Fibroblast of villous mesenchyme (primary cell): ENCODE data around the gene NCAM1. TPM values are rescaled to one million over a fixed set of nuclear protein-coding genes. Genes with fewer than 3 reads are reported as not detected.
"Not testable (repeated sequence)": the region's sequence is repeated elsewhere in the genome, so short reads cannot be mapped to it uniquely, and the experiment has no call there.

ENCODE experiments used
- DNase-seq: peaks from one replicate; pipeline ENCODE4 v3.0.0-alpha.2; 2010; ENCODE audit warnings: low read depth
- H3K4me3 ChIP-seq: 2 replicates; pipeline ENCODE4 v1.5.1; 2011; ENCODE audit warnings: low read depth, mild to moderate bottlenecking, low read length
- total RNA-seq: library from RNA; depleted of rRNA; stranded (reverse); fragments of >200 nt; gene quantifications from 2 replicates; pipeline ENCODE4 v1.2.3, GENCODE V29; 2012
- TF ChIP-seq, protein P1 (sequence below): IDR thresholded peaks from 2 replicates; pipeline ENCODE4 v1.5.1; 2012; ENCODE audit warnings: low read depth, mild to moderate bottlenecking, low read length; ENCODE audit not compliant: insufficient read depth

NCAM1 gene
- total RNA-seq, 1 donor: 0.86 TPM

DNA sequence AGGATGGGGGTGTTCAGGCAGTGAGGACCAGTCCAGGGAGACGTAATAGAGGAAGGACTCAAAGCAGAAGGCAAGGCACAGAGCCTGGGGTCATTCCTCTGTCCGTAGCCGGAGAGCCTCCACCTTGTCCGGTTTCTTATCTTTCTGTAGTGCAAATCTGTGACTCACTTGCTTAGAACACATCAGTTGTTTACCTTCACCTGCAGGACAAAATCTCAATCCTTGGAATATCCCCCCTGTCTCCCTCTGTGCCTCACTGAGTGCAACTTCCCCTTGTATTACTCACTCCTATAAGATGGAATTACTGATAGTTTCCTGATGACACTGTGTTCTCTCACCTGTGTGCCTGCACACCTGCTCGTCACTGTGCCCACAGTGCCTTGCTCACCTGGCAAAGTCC is 332.7 kb downstream of the NCAM1 start:
- no peak overlapping the region for H3K4me3 ChIP-seq
- TF ChIP-seq, protein P1, sequence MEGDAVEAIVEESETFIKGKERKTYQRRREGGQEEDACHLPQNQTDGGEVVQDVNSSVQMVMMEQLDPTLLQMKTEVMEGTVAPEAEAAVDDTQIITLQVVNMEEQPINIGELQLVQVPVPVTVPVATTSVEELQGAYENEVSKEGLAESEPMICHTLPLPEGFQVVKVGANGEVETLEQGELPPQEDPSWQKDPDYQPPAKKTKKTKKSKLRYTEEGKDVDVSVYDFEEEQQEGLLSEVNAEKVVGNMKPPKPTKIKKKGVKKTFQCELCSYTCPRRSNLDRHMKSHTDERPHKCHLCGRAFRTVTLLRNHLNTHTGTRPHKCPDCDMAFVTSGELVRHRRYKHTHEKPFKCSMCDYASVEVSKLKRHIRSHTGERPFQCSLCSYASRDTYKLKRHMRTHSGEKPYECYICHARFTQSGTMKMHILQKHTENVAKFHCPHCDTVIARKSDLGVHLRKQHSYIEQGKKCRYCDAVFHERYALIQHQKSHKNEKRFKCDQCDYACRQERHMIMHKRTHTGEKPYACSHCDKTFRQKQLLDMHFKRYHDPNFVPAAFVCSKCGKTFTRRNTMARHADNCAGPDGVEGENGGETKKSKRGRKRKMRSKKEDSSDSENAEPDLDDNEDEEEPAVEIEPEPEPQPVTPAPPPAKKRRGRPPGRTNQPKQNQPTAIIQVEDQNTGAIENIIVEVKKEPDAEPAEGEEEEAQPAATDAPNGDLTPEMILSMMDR: no peak
- DNase-seq: no peak

DNA sequence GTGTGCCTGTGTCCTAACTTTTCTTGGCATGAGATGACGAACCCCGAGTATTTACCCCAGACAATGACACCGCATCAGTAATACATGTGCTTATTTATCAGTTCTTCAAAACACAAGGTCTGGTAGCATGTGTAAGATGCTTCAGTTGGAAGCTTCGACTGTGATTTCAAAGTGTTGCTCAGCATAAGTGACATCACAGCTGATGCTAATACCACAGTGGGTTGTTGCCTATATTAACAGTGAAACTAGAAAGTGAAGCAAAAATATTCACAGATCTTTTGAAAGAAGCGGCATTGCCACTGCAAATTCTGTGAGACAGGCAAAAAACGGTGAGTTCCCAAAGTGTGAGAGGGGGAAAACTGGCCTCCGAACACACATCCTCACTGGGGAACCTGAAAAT is 334.8 kb downstream of the NCAM1 start:
- no peak for DNase-seq
- TF ChIP-seq, protein P1: no peak
- H3K4me3 ChIP-seq: no peak overlapping the region

DNA sequence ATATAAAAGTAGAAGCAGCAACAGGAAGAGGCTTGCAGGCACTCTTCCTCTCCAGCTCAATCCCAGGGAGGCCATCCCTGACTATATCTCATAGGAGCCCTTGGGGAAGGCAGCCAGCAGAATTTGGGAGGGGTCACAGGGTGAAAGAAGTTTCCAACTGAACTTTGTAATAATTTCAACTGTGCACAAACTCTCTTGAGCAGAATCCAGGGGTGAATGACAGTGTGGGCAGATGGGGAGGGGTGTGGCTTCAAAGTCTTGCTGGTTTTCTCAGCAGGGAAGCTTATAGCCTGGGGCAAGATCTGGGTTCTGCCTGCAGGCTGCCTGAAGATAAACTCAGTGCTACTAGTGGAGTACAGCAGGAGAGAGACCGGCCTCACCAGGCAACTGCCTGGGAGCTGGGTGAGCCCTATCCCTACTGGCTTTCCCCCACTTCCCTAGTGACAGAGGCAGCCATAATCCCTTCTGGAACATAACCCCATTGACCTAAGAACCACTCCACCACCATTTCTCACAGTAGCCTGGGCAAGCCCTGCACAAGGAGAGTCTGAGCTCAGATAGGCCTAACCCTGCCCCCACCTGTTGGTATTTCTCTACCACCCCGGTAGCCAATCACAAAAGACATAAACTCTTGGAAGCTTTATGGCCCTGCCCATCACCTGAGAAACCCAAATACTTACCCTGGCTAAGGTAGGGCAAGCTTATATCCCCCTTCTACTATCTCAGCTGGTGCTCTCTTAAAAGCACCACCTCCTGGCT is 335.4 kb downstream of the NCAM1 start:
- no peak overlapping the region for H3K4me3 ChIP-seq
- no peak for DNase-seq
- TF ChIP-seq, protein P1: no peak

DNA sequence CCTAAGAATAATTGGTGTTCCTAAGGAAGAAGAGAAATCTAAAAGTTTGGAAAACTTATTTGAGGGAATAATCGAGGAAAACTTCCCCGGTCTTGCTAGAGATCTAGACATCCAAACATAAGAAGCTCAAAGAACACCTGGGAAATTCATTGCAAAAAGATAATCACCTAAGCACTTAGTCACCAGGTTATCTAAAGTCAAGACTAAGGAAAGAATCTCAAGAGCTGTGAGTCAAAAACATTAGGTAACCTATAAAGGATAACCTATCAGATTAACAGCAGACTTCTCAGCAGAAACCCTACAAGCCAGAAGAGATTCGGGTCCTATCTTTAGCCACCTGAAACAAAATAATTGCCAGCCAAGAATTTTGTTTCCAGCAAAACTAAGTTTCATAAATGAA is 337.3 kb downstream of the NCAM1 start:
- not testable (repeated sequence) for DNase-seq, H3K4me3 ChIP-seq

DNA sequence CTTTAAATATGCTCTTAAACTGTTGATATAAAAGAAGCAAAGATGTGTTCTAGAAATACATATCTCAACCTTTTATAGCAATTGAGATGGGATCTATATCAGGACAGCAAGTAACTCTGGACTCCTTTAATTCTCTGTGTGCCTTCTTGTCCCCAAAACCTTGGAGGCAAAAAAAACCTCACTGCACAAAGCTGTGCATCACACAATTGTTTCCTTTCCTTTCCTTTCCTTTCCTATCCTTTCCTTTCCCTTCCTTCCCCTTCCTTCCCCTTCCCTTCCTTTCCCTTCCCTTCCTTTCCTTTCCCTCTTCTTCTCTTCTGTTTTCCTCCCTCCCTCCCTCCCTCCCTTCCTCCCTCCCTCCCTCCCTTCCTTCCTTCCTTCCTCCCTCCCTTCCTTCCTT is 343.7 kb downstream of the NCAM1 start:
- TF ChIP-seq, protein P1: no peak
- no peak overlapping the region for H3K4me3 ChIP-seq
- no peak for DNase-seq

DNA sequence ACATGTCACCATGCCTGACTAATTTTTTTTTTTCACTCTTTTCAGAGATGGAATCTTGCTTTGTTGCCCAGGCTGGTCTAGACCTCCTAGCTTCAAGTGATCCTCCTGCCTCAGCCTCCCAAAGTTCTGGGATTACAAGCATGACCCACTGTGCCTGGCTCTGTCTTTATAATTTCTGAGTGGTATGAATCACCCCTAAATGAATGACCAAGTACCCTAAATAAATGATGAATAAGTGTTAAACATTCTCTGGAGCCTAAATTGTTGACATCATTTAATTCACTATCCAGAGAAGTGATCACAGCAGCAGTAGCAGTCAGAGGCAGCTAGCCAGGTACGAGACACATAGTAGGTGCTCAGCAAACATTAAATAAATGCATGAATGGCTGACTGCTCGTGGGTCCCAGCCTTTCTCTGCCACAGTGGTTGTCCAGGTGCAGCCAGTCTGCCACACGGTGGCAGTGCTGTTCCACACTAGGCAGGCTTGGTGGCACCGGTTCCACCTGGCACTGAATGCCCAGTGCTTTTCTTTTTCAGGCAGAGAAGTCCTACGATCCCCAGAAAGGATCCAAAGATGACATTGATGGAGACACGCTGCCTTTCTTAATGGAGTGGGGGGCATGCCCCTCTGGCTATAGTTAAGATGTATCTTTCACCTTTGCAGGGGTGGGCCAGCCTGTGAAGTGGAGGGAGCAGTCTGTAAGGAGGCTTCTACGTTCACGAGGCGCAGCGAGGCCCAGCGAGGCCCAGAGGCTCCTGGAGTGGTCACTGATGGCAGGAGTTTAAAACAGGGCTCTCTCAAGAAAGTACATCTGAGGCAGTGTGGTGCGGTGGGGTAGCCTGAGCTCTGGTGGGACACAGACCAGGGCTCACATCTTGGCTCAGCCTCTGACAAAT is 344.5 kb downstream of the NCAM1 start:
- H3K4me3 ChIP-seq: no peak overlapping the region
- TF ChIP-seq, protein P1: peak; percentile 98
- DNase-seq: peak; percentile 58

DNA sequence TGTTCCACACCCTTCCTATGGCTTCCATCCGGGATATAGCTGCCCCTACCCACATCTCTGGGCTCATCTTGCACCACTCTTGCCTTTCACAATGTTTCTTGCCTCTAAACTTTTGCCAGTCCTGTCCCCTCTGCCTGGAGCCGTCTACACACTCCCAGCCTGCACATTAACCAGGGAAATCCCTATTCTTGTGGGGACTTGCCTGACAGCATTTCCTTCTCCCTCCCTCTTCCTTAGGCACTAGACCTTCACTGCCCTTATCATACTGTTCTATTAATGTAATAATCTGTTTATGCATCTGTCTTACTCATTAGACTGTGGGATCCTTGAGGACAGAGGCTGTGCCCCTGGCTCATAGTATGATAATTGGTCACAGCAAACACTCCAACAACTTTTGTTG is 347.4 kb downstream of the NCAM1 start:
- H3K4me3 ChIP-seq: no peak overlapping the region
- DNase-seq: no peak
- TF ChIP-seq, protein P1: no peak
